Caco-2 (cell line): ENCODE measurements around the gene PHLPP1. TPM values are rescaled to one million over a fixed set of nuclear protein-coding genes. Genes with fewer than 3 reads are reported as not detected.

ENCODE experiments used
- BruUV-seq: library from RNA; stranded (reverse); fragments of 400-500 nt; replicated peaks from 2 replicates; lab custom pipeline; 2021; lab: Mats Ljungman, UMichigan
- CTCF ChIA-PET: fragments of 300-600 bp; sonication (Branson Sonifier 250); formaldehyde crosslinking; loops from one replicate; lab custom pipeline; 2022; ENCODE audit warnings: antibody characterized with exemption; lab: Charles Lee
- POLR2A ChIA-PET: fragments of 300-600 bp; sonication (Branson Sonifier 250); formaldehyde crosslinking; loops from one replicate; lab custom pipeline; 2022; ENCODE audit warnings: antibody characterized with exemption; lab: Charles Lee
- DNase-seq, 2 experiments: peaks; one replicate each; pipeline versions ENCODE4 v3.0.0 to v3.0.0-alpha.2; 2020 to 2022
- H3K27me3 ChIP-seq: replicated peaks from 2 replicates; pipeline ENCODE4 v1.6.0; 2011; ENCODE audit warnings: low read length; ENCODE audit not compliant: control insufficient read depth, insufficient read depth
- H3K36me3 ChIP-seq: 2 replicates; pipeline ENCODE4 v1.5.1; 2011; ENCODE audit warnings: low read length; ENCODE audit not compliant: control insufficient read depth, insufficient read depth
- H3K4me1 ChIP-seq: fragments of 250-450 bp; sonication (Bioruptor Pico); 2 replicates; pipeline ENCODE4 v1.5.1; 2020; ENCODE audit warnings: mild to moderate bottlenecking
- H3K4me3 ChIP-seq: 2 replicates; pipeline ENCODE4 v1.5.1; 2011; ENCODE audit warnings: low read depth, mild to moderate bottlenecking, control low read depth, low read length
- H3K9me3 ChIP-seq: fragments of 250-450 bp; sonication (Bioruptor Pico); 2 replicates; pipeline ENCODE4 v1.5.1; 2020; ENCODE audit warnings: mild to moderate bottlenecking, moderate library complexity
- H3K27ac Mint-ChIP-seq: one replicate; pipeline ENCODE4 v1.8.0; 2022; ENCODE audit warnings: mixed read lengths; ENCODE audit not compliant: unreplicated experiment
- H3K27me3 Mint-ChIP-seq: one replicate; pipeline ENCODE4 v1.8.0; 2022; ENCODE audit warnings: mixed read lengths; ENCODE audit not compliant: insufficient read depth, unreplicated experiment
- H3K36me3 Mint-ChIP-seq: one replicate; pipeline ENCODE4 v1.8.0; 2022; ENCODE audit warnings: mild to moderate bottlenecking, mixed read lengths; ENCODE audit not compliant: insufficient read depth, unreplicated experiment
- H3K4me1 Mint-ChIP-seq: one replicate; pipeline ENCODE4 v1.8.0; 2022; ENCODE audit warnings: low read depth, mixed read lengths; ENCODE audit not compliant: unreplicated experiment
- H3K4me3 Mint-ChIP-seq: one replicate; pipeline ENCODE4 v1.8.0; 2022; ENCODE audit warnings: mild to moderate bottlenecking, moderate library complexity, mixed read lengths; ENCODE audit not compliant: unreplicated experiment
- H3K9me3 Mint-ChIP-seq: one replicate; pipeline ENCODE4 v1.8.0; 2022; ENCODE audit warnings: mixed read lengths; ENCODE audit not compliant: unreplicated experiment
- intact Hi-C: fragments of 100-400 bp; cut with micrococcal nuclease; formaldehyde crosslinking; loops from one replicate; pipeline ENCODE4 v1.10.0; 2022; ENCODE audit not compliant: unreplicated experiment
- total RNA-seq: library from RNA; stranded (reverse); gene quantifications from 2 replicates; pipeline ENCODE4 v1.2.3, GENCODE V29; 2022
- TF ChIP-seq, protein P1 (sequence below), 2 experiments: fragments of 200-600 bp in 1 of 2; IDR thresholded peaks; 1 replicate in 1 of 2; 2 replicates in 1 of 2; pipeline versions ENCODE4 v1.5.1 to v1.8.0; 2011 to 2022; ENCODE audit warnings: antibody characterized with exemption in 1 of 2, control low read depth in 1 of 2, inconsistent platforms in 1 of 2, low read depth in 1 of 2, low read length in 1 of 2, mild to moderate bottlenecking in 1 of 2, moderate library complexity in 1 of 2; ENCODE audit not compliant: insufficient read depth in 1 of 2, severe bottlenecking in 1 of 2, unreplicated experiment in 1 of 2

Gene PHLPP1
- total RNA-seq, 1 experiment from 2014 or later: 20.1 TPM

DNA sequence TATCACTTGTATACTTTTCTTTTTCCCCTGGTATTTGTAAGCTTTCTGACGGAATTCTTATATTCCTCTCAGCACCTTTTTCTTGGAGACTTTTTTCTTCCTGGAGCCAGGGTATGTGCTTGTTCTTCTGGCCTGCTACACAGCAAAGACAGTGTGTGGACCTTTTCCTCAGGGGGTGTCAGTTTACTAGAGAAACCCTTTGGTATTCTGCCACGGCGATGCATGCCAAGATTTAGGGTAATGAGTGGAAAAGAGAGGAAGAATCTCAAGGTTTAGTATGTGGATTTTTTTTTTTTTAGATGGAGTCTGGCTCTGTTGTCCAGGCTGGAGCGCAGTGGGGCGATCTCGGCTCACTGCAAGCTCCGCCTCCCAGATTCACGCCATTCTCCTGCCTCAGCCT is 152.2 kb downstream of the PHLPP1 start:
- TF ChIP-seq, protein P1, sequence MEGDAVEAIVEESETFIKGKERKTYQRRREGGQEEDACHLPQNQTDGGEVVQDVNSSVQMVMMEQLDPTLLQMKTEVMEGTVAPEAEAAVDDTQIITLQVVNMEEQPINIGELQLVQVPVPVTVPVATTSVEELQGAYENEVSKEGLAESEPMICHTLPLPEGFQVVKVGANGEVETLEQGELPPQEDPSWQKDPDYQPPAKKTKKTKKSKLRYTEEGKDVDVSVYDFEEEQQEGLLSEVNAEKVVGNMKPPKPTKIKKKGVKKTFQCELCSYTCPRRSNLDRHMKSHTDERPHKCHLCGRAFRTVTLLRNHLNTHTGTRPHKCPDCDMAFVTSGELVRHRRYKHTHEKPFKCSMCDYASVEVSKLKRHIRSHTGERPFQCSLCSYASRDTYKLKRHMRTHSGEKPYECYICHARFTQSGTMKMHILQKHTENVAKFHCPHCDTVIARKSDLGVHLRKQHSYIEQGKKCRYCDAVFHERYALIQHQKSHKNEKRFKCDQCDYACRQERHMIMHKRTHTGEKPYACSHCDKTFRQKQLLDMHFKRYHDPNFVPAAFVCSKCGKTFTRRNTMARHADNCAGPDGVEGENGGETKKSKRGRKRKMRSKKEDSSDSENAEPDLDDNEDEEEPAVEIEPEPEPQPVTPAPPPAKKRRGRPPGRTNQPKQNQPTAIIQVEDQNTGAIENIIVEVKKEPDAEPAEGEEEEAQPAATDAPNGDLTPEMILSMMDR (IDR thresholded peaks at IDR 0.05; ENCODE audit: insufficient read depth in 1 of 2, low read depth in 1 of 2, low read length in 1 of 2, severe bottlenecking in 1 of 2, unreplicated experiment in 1 of 2): no peak
- no TSS peak for BruUV-seq
- no peaks in the 10 kb centered on the region for H3K27me3 ChIP-seq
- intact Hi-C loops: no loop called here
- no peaks in the 10 kb centered on the region for H3K4me1 ChIP-seq
- ChIA-PET CTCF (no interaction called here), POLR2A (no interaction called here)
- no peak overlapping the region for H3K4me3 ChIP-seq
- H3K27me3 Mint-ChIP-seq: no peaks in the 10 kb centered on the region
- no peaks in the 10 kb centered on the region for H3K9me3 Mint-ChIP-seq
- H3K36me3 Mint-ChIP-seq: peaks cover 4% of the 10 kb centered on the region
- no peak overlapping the region for H3K27ac Mint-ChIP-seq
- H3K9me3 ChIP-seq: no peaks in the 10 kb centered on the region
- DNase-seq: no peak
- H3K4me1 Mint-ChIP-seq: no peaks in the 10 kb centered on the region
- H3K4me3 Mint-ChIP-seq: no peak overlapping the region
- H3K36me3 ChIP-seq: no peaks in the 10 kb centered on the region

DNA sequence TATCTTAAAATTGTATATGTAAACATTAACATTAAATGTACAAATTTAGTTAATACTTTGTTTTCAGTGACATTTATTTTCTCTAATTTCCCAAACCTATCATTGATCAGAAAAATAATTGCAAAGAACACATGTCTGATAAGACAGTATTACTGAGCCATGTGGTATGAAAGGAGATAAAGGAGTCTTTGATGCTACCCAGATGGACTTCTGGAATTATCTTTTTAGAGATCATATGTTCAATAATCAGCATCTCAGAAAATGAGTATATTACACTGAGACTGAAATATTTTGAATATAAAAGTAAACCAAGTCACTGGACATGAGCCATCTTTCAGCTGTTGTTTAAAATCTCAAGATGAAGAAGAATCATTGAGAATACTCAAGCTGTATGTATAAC is 153.3 kb downstream of the PHLPP1 start:
- Mint-ChIP-seq H3K4me3 (no peak overlapping the region), H3K27me3 (no peaks in the 10 kb centered on the region), H3K4me1 (no peaks in the 10 kb centered on the region), H3K36me3 (peaks cover 4% of the 10 kb centered on the region), H3K9me3 (no peaks in the 10 kb centered on the region), H3K27ac (no peak overlapping the region)
- TF ChIP-seq, protein P1 (IDR thresholded peaks at IDR 0.05; ENCODE audit: insufficient read depth in 1 of 2, low read depth in 1 of 2, low read length in 1 of 2, severe bottlenecking in 1 of 2, unreplicated experiment in 1 of 2): no peak
- ChIA-PET POLR2A (no interaction called here), CTCF (no interaction called here)
- BruUV-seq: no TSS peak
- no peaks in the 10 kb centered on the region for H3K27me3 ChIP-seq
- H3K9me3 ChIP-seq: no peaks in the 10 kb centered on the region
- intact Hi-C loops: no loop called here
- H3K36me3 ChIP-seq: no peaks in the 10 kb centered on the region
- H3K4me3 ChIP-seq: no peak overlapping the region
- H3K4me1 ChIP-seq: no peaks in the 10 kb centered on the region
- no peak for DNase-seq

DNA sequence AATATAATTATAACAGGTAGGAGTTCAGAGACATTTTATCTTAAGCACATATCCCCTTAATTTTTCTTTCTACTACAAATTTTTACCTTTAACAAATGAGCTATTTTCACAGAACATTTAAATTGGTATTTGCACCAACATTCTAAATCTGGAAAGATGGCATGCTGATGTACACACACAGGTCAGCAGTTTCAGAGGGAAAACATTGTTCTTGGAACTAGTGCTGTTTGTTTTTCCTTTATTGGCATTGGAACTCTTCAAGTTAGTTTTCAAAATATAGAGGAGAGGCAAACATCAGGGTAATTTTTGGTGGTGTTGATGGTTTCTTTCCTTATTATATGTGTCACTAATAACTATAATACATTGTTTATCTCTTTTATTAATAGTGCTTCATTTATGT is 155.3 kb downstream of the PHLPP1 start:
- Mint-ChIP-seq H3K4me3 (no peak overlapping the region), H3K27me3 (no peaks in the 10 kb centered on the region), H3K27ac (no peak overlapping the region), H3K36me3 (peaks cover 4% of the 10 kb centered on the region), H3K9me3 (no peaks in the 10 kb centered on the region), H3K4me1 (no peaks in the 10 kb centered on the region)
- CTCF ChIA-PET: no interaction called here
- intact Hi-C loops: no loop called here
- Histone ChIP-seq H3K9me3 (no peaks in the 10 kb centered on the region), H3K27me3 (no peaks in the 10 kb centered on the region), H3K36me3 (no peaks in the 10 kb centered on the region), H3K4me1 (peaks cover 11% of the 10 kb centered on the region; the same call in 1 of the 2 replicates), H3K4me3 (no peak overlapping the region)
- BruUV-seq: no TSS peak
- TF ChIP-seq, protein P1 (IDR thresholded peaks at IDR 0.05; ENCODE audit: insufficient read depth in 1 of 2, low read depth in 1 of 2, low read length in 1 of 2, severe bottlenecking in 1 of 2, unreplicated experiment in 1 of 2): no peak
- DNase-seq: no peak
- POLR2A ChIA-PET: no interaction called here
